Stimulated activated CD4-positive, alpha-beta T cell treated with anti-CD3 and anti-CD28 coated beads, TNF-alpha, amount 100 ng/mL, for 48 hours (primary cell): ENCODE measurements around the gene PEX5L.
"Not testable (repeated sequence)": the region's sequence is repeated elsewhere in the genome, so short reads cannot be mapped to it uniquely, and the experiment has no call there.

Experiments used
- DNase-seq, 3 donors: peaks; one replicate each; pipeline ENCODE4 v3.0.0-alpha.2; 2020; ENCODE audit warnings: low read depth in 3 of 3

Gene PEX5L, protein sequence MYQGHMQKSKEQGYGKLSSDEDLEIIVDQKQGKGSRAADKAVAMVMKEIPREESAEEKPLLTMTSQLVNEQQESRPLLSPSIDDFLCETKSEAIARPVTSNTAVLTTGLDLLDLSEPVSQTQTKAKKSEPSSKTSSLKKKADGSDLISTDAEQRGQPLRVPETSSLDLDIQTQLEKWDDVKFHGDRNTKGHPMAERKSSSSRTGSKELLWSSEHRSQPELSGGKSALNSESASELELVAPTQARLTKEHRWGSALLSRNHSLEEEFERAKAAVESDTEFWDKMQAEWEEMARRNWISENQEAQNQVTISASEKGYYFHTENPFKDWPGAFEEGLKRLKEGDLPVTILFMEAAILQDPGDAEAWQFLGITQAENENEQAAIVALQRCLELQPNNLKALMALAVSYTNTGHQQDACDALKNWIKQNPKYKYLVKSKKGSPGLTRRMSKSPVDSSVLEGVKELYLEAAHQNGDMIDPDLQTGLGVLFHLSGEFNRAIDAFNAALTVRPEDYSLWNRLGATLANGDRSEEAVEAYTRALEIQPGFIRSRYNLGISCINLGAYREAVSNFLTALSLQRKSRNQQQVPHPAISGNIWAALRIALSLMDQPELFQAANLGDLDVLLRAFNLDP

GRCh38 chr3:180036671-180037455, at the start of gene PEX5L:
PEX5L (minus strand) TSS chr3:180036937; CDS start chr3:180036599, 338 bp downstream.
- DNase-seq = peak in 2 of 3 donors; percentile 1 to 26

DNA sequence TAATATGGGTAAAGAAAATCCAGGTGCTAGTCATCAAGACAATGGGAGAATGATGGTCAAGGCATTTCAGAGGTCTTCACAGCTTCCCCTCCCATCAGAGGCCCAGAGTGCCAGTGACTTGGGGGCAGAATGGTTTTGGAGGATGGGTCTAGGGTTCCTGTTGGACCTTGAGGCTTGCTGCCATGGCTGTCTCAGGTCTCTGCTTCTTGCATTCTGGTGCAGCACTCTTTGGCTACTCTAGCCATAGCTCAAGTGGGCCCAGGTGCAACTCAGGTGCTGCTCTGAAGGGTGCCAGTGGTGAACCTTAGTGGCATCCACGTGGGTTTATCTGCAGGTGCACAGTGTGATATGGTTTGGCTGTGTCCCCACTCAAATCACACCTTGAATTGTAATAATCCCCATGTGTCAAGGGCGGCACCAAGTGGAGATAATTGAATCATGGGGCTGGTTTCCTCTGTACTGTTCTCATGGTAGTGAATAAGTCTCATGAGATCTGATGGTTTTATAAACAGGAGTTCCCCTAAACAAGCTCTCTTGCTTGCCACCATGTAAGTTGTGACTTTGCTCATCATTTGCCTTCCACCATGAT, 48.5 kb upstream of the PEX5L start:
- no peak for DNase-seq

DNA sequence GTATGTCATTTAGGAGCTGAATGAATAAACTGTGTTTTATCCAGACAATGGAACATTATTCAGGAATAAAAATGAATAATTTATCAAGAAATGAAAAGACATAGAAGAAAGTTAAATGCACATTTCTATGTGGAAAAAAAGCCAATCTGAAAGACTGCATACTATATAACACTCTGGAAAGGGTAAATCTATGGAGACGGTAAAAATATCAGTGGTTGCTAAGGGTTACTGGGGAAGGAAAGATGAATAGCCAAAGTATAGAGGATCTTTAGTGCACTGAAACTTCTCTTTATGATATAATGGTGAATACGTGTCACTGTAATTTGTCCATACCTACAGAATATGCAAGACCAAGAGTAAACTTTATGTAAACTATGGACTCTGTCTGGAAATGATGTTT, 46.0 kb upstream of the PEX5L start:
- no peak for DNase-seq

DNA sequence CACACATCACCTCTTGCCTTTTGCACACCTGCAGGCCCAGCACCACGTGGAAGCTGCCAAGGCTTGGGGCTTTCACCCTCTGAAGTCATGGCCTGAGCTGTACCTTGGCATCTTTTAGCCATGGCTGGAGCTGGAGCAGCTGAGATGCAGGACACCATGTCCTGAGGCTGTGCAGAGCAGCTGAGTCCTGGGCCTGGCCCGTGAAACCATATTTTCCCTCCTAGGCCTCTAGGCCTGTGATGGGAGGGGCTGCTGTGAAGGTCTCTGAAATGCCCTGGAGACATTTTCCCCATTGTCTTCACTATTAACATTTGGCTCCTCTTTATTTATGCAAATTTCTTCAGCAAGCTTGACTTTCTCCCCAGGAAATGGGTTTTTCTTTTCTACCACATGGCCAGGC, 41.9 kb upstream of the PEX5L start:
- no peak for DNase-seq

- no peak for DNase-seq
These were observed 36.8 kb upstream of the PEX5L start for GRCh38 chr3:180073561-180073960.

GRCh38 chr3:180072786-180073185, 36.0 kb upstream of the PEX5L start:
- no peak for DNase-seq

- no peak for DNase-seq
These were observed 34.2 kb upstream of the PEX5L start for GRCh38 chr3:180070925-180071324.

GRCh38 chr3:180068023-180068422, 31.3 kb upstream of the PEX5L start:
- no peak for DNase-seq

DNA sequence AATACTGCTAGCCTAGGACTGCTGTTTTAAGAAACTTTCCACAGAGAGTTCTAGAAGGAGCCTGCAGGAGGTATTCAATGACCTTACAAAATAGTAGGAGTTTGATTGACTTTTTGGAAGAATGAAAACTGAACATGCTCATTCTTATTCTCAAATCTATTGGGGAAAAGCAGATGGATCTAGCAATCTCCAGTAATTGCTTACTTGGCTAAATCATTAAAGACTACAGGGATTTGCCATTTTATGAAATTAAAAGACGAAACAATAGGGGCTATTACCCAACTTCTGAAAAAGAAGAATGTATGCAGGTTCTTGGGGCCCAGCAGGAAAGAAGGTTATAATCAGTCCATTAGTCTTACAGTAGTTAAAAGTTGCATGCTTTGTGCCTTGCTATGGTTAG, 29.9 kb upstream of the PEX5L start:
- DNase-seq = no peak

GRCh38 chr3:180063783-180064182, 27.0 kb upstream of the PEX5L start:
- DNase-seq = no peak

DNA sequence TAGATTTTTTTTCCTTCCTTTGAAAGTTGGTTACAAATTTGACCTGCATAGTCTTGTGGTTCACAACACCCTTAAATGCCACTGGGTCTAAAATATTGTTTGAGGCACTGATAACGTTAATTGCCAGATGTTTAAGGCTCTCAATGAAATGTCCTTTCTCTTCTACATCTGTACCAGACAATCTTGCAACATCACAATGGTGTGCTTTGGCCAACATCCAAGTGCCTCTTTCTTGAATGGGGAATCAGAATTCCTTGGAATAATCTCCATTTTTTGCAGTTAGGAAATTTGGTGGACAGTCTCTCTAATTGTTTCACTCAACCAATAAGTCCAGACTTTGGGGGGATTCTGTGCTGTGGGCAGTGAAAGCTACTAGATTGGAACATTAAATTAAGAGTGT, 26.0 kb upstream of the PEX5L start:
- no peak for DNase-seq

GRCh38 chr3:180059356-180059755, 22.6 kb upstream of the PEX5L start:
- no peak for DNase-seq

- no peak for DNase-seq
These were observed 21.5 kb upstream of the PEX5L start for GRCh38 chr3:180058238-180058637.

DNA sequence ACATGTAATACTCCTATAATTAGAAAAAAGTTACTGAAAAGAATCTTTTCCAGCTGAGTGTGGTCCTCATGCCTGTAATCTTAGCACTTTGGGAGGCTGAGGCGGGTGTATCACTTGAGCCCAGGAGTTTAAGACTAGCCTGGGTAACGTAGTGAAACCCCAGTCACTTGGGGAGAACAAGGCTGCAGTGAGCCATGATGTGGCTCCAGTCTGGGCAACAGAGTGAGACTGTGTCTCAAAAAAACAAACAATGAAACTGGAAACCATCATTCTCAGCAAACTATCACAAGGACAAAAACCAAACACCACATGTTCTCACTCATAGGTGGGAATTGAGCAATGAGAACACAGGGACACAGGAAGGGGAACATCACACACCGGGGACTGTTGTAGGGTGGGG, 18.9 kb upstream of the PEX5L start:
- not testable (repeated sequence) for DNase-seq

DNA sequence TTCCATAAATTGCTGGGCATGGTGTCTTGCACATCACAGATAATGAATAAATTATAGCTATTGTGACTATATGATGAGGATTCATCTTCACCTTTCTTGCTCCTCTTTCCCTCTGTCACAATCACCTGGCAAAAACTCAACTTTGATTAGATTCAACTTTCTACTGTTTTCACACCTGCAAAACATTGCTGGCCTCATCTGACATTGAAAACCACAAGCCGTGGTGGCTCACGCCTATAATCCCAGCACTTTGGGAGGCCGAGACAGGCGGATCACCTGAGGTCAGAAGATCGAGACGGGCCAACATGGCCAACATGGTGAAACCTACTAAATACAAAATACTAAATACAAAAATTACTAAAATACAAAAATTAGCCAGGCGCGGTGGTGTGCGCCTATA, 12.7 kb upstream of the PEX5L start:
- DNase-seq = no peak

DNA sequence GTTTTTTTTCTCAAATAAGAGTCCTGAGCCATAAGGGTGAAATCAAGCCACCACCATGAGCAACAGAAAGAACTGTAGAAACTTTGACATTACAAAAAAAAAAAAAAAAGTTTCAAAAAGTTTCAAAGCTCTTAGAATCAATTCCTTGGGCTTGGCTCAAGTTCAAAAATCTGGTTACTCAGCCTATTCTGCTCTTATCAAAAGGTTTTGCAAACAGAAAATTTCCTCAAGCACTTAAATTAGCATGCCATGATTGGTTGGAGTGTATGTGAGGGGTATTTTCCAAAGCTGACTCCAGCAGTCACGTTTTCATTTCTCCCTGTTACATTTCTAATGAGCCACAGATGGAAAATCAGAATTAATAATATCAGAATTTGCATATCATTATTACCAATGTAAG, 12.1 kb upstream of the PEX5L start:
- no peak for DNase-seq

- no peak for DNase-seq
These were observed 11.4 kb upstream of the PEX5L start for GRCh38 chr3:180048103-180048502.

GRCh38 chr3:180040966-180041365, 4.2 kb upstream of the PEX5L start:
- no peak for DNase-seq

- no peak for DNase-seq
These were observed 556 bp downstream of the PEX5L start for GRCh38 chr3:180036092-180036670.

GRCh38 chr3:180026997-180027396, 9.7 kb downstream of the PEX5L start:
- DNase-seq = no peak

DNA sequence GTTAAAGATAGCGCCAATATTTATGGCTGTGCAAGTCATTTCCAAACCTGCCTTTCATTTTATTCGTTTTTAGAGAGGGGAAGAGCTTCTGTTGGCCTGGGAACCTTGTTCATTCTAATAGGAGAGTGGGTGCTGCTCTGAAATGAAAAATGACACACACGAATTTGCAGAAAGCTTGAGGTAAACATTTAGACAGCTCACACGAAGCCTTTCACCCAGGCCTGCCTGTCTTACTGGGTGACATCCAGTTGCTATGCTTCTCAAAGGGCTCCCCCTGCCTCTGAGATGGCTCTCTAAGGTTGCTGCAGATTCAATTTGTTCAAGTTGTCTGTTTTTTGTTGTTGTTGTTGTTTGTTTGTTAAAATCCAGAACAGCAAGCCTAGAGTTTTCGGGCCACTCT, 18.2 kb downstream of the PEX5L start:
- no peak for DNase-seq

- no peak for DNase-seq
These were observed 18.9 kb downstream of the PEX5L start for GRCh38 chr3:180017846-180018245.
